ENCODE data around the gene CD36. TPM values are rescaled to one million over a fixed set of nuclear protein-coding genes. Genes with fewer than 3 reads are reported as not detected.
A peak's percentile ranks its signal among the peaks of the same experiment; 100 is the strongest.

CD36 gene
- total RNA-seq, 1 donor from 2014 or later: 1.7 TPM

DNA sequence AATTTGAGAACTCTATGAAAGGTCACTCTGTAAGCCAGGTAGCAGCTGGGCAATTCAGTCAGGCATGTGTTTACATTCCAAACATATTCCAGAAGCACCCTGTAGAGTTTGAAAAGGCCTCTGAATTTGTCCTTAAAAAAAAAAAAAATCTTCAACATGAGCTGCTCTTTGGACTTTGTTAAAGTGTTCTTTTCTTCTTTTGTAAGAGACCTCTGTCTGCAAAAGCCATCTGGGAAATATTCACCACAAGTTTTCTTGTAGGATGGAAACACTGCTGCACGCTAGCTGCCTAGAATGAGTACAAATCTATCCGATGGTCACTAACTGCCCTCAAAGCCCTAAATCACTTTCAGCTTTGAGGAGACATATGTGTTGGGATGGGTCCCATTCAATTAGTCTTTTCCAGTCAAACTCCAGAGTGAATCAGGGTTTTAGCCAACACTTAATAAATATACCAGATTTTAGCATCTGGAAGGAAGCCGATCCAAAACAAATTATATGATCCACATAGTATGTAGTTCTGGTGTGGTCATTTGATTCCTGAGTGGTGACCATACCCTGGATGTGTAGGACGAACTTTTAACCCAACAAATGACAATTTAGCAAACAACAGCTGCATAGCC, 85.9 kb downstream of the CD36 start:
- Mint-ChIP-seq H3K9me3 (ENCODE audit: unreplicated experiment) (no peaks in the 10 kb centered on the region), H3K36me3 (ENCODE audit: low read depth, unreplicated experiment) (no peaks in the 10 kb centered on the region), H3K27me3 (ENCODE audit: low read depth, unreplicated experiment) (no peaks in the 10 kb centered on the region), H3K4me3 (ENCODE audit: unreplicated experiment) (no peak overlapping the region), H3K4me1 (ENCODE audit: low read depth, unreplicated experiment) (peaks cover 55% of the 10 kb centered on the region), H3K27ac (ENCODE audit: unreplicated experiment) (peak overlapping the region; percentile 100)
- H3K9me3 ChIP-seq (ENCODE audit: insufficient read depth, low read depth, low read length): no peaks in the 10 kb centered on the region
- peaks cover 41% of the 10 kb centered on the region for H3K4me1 ChIP-seq (ENCODE audit: insufficient read depth, low read length)
- peak overlapping the region; percentile 48 for H3K4me2 ChIP-seq (ENCODE audit: low read length)
- FAIRE-seq (peak; percentile 71), DNase-seq (ENCODE audit: low read depth) (peak; percentile 97)
- TF ChIP-seq, protein P1, sequence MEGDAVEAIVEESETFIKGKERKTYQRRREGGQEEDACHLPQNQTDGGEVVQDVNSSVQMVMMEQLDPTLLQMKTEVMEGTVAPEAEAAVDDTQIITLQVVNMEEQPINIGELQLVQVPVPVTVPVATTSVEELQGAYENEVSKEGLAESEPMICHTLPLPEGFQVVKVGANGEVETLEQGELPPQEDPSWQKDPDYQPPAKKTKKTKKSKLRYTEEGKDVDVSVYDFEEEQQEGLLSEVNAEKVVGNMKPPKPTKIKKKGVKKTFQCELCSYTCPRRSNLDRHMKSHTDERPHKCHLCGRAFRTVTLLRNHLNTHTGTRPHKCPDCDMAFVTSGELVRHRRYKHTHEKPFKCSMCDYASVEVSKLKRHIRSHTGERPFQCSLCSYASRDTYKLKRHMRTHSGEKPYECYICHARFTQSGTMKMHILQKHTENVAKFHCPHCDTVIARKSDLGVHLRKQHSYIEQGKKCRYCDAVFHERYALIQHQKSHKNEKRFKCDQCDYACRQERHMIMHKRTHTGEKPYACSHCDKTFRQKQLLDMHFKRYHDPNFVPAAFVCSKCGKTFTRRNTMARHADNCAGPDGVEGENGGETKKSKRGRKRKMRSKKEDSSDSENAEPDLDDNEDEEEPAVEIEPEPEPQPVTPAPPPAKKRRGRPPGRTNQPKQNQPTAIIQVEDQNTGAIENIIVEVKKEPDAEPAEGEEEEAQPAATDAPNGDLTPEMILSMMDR (IDR thresholded peaks at IDR 0.05; ENCODE audit: insufficient read depth, low read depth, low read length): no peak
- no peak for TF ChIP-seq EZH2 (IDR thresholded peaks at IDR 0.05; ENCODE audit: insufficient read depth, low read length)
- no peaks in the 10 kb centered on the region for H3K36me3 ChIP-seq (ENCODE audit: insufficient read depth, low read length)
- peak overlapping the region; percentile 95 for H3K27ac ChIP-seq (ENCODE audit: low read depth, low read length)
- H3K27me3 ChIP-seq (ENCODE audit: insufficient read depth, low read length): no peaks in the 10 kb centered on the region
- peak overlapping the region; percentile 12 for H2AFZ ChIP-seq (ENCODE audit: low read depth, low read length)
- H3K79me2 ChIP-seq (ENCODE audit: insufficient read depth, low read length): no peaks in the 10 kb centered on the region
- peak overlapping the region; percentile 49 for H3K9ac ChIP-seq (ENCODE audit: low read length)
- H4K20me1 ChIP-seq (ENCODE audit: insufficient read depth, low read length): no peaks in the 10 kb centered on the region
- no peak overlapping the region for H3K4me3 ChIP-seq (ENCODE audit: insufficient read depth, low read depth, low read length)

DNA sequence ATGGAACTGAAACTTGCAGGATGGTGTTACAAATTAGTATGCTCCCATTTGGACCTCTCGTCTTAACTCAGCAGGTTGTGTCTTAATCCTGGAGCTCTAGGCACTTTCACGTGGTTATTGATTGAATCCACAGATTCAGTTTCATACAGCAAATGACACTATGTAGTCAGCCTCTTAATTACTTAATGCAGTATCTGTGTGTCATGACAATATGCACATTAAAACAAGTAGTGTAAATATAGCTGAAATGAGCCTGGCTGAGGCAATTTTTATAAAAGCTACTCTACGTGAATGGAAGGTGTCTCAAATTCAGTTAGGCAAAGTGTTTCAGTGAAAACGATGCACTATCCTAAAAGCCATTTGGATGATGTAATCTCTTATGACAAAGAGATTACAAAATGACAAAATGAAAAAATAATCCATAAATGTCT, 86.8 kb downstream of the CD36 start:
- DNase-seq (ENCODE audit: low read depth) (no peak), FAIRE-seq (no peak)
- Mint-ChIP-seq H3K9me3 (ENCODE audit: unreplicated experiment) (no peaks in the 10 kb centered on the region), H3K27me3 (ENCODE audit: low read depth, unreplicated experiment) (no peaks in the 10 kb centered on the region), H3K4me1 (ENCODE audit: low read depth, unreplicated experiment) (peaks cover 52% of the 10 kb centered on the region), H3K4me3 (ENCODE audit: unreplicated experiment) (no peak overlapping the region), H3K36me3 (ENCODE audit: low read depth, unreplicated experiment) (no peaks in the 10 kb centered on the region), H3K27ac (ENCODE audit: unreplicated experiment) (peak overlapping the region; percentile 100)
- Histone ChIP-seq H3K4me2 (ENCODE audit: low read length) (peak overlapping the region; percentile 48), H3K4me3 (ENCODE audit: insufficient read depth, low read depth, low read length) (no peak overlapping the region), H3K4me1 (ENCODE audit: insufficient read depth, low read length) (peaks cover 39% of the 10 kb centered on the region), H3K27me3 (ENCODE audit: insufficient read depth, low read length) (no peaks in the 10 kb centered on the region), H3K27ac (ENCODE audit: low read depth, low read length) (peak overlapping the region; percentile 95), H3K9ac (ENCODE audit: low read length) (no peak overlapping the region), H3K9me3 (ENCODE audit: insufficient read depth, low read depth, low read length) (no peaks in the 10 kb centered on the region), H3K36me3 (ENCODE audit: insufficient read depth, low read length) (no peaks in the 10 kb centered on the region), H4K20me1 (ENCODE audit: insufficient read depth, low read length) (no peaks in the 10 kb centered on the region), H2AFZ (ENCODE audit: low read depth, low read length) (no peak overlapping the region), H3K79me2 (ENCODE audit: insufficient read depth, low read length) (no peaks in the 10 kb centered on the region)
- TF ChIP-seq, protein P1 (IDR thresholded peaks at IDR 0.05; ENCODE audit: insufficient read depth, low read depth, low read length): no peak
- TF ChIP-seq EZH2 (IDR thresholded peaks at IDR 0.05; ENCODE audit: insufficient read depth, low read length): no peak

Other genes with a start within 250 kb of the CD36 start
- not detected in 2 replicates for gene GNAT3, start 126.6 kb upstream of the CD36 start, total RNA-seq

Data from astrocyte (in vitro differentiated cells and primary cell).